NCI-H1436 (cell line): Measurements from ENCODE around the gene OSER1.
A peak's percentile ranks its signal among the peaks of the same experiment; 100 is the strongest.

Experiments
- DNase-seq: peaks from one replicate; lab custom pipeline; 2025; lab: John Stamatoyannopoulos, UW

Gene OSER1

DNA sequence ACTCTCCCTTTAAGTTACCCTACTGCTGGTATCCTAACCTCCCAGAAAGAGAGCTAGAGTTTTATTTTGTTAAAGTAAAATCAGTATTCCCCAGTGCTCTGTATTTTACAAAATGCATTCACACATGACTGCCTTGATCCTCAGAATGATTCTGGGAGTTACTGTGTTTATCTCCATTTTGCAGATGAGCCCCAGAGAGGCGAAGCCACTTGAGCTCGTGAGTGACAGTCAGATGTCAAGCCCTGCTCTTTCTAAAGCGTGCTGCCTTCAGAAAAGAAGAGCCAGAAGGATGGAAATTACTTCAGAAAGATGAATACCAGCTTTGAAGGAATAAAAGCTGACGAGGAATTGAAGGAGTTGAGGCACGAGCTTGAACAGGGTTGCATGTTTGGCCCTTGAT, 14.1 kb upstream of the OSER1 start:
- no peak for DNase-seq

DNA sequence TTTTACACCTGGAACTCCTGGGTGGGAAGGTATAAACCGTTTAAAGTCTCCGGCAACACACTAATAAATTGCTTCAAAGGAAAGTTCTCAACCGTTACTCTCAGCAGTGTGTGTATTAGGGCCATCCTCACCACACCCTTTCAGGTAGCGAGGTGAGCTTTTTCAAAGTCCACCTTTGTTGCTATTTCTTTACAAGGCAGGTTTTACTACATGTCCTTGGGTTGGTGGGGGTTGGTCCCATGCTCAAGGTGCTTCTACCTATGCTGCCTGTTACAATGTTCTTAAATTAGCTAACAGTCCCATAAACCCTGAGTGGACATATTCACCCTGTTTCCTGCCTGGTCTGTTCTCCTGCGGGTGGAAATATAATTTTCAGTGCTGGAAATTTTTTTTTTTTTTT, 13.2 kb upstream of the OSER1 start:
- no peak for DNase-seq

DNA sequence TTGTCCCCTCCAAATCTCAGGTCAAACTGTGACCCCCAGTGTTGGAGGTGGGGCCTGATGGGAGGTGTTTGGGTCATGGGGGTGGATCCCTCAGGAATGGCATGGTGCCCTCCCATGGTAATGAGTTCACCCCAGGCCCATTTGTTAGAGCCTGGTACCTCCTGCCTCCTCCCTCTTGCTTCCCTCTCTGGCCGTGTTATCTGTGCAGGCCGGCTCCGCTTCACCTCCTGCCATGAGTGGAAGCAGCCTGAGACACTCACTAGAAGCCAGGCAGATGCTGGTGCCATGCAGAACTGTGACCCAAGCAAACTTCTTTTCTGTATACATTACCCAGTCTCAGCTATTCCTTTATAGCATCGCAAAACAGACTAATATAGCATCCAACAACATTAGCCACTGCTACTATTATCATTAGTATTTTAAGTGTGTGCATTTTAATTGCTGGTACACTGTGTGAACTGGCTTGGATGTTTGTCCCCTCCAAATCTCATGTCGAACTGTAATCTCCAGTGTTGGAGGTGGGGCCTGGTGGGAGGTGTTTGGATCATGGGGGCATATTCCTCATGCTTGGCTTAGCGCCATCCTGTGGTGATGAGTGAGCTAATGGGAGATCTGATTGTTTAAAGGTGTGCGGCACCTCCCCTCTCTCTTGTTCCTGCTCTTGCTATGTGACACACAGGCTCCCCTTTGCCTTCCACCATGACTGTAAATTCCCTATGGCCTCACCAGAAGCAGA, 12.2 kb upstream of the OSER1 start:
- no peak for DNase-seq

DNA sequence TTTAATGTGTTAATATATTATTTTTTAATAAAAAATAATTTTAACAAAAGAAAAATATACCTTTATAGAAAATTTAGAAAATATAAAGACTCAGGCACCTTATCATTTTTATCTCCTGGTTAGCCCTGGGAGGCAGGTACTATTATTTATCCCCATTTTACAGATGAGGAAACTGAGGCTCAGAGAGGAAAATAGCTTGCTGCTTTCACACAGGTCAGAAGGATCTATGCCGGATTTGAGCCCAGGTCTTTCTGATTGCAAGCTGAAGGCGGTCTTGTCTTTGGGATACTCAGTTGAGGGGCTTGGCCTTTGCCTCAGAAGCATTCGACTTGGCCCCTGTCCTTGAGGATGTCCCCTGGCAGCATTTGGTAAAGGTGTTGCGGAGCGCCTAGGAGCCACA, 11.5 kb upstream of the OSER1 start:
- no peak for DNase-seq

DNA sequence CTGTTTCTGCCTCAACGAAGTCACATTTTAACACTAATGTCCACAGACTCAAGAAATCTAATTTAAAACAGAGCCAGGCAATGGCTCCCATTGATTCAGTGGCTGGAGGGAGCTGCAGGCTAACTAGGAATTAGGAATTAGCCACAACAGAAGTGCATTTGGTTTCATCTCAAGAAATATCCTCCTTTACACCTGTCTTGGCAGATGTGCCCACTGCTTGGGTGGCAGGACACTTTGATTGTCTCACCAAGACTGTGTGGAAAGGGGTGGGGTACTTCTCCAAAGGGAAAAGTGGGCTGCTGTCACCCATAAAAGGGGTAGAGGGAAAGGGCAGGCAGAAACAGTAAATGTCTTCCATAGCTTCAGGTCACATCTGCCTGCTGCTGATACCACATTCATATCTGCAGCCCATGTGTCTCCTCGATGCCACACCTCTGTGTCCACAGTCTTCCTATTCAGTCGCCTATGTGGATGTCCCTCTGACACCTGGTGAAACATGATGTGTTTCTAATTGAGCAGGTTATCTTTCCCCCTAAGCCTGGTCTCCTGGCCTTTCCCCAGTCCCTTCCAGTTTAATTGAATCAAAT, 10.9 kb upstream of the OSER1 start:
- DNase-seq = no peak

DNA sequence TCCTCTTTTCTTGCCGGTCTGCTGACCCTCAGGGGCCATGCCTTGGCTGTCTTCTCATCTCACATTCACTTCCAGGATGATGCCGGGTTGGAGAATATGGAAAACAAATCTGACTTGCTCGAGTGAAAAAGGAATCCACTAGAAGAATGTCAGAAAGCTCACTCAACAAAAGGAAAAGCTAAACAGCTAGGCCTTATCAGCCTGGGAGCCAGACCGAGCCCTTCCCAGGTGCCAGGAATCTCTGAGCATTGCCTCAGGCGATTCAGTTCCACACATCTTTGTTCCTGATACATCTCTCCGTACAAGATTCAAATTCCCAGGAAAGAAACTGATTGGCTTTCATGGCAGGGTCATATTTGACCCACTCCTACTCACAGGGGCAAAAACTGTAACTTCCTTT, 9.2 kb upstream of the OSER1 start:
- DNase-seq = no peak

DNA sequence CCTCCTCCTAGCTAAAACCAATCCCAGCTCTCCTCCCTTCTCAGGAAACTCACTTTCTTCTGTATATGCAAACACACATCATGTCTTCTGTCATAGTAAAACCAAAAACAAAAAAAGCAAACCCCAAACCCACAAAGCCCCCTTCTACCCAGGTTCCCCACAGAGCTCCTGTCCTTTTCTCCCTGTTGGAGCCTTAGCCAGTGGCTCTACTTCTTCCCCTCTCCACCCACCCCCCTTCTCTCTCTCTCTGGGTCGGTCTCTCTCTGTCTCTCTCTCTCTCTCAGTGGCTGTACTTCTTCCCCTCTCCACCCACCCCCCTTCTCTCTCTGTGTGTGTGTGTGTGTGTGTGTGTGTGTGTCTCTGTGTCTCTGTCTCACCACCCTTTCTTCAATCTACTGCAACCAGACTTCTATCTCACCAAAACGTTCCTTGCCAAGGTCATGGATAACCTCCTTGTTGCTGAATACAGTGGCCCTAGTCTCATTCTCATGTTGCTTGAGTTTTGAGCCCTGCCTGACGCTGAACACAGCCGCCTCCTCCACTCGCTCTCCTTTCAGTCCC, 8.7 kb upstream of the OSER1 start:
- DNase-seq = no peak

DNA sequence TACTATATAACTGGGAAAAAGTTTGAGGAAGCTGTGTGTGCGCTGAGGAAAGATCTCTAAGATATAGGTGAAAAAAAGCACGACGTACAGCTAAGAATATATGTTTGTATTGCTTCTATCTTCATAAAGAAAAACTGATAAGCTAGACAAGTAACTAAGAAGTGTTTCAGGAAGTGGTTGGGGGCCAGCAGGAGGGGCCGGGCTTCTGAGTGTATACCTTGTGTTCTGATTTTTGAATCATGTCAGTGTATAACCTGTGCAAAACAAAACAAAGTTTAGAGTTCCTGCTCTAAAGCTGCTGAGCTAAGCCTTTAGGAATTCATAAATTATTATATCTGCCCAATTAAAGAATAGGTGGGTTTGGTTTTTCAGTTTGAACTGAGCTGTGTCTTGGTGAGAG, 7.9 kb upstream of the OSER1 start:
- DNase-seq = no peak

DNA sequence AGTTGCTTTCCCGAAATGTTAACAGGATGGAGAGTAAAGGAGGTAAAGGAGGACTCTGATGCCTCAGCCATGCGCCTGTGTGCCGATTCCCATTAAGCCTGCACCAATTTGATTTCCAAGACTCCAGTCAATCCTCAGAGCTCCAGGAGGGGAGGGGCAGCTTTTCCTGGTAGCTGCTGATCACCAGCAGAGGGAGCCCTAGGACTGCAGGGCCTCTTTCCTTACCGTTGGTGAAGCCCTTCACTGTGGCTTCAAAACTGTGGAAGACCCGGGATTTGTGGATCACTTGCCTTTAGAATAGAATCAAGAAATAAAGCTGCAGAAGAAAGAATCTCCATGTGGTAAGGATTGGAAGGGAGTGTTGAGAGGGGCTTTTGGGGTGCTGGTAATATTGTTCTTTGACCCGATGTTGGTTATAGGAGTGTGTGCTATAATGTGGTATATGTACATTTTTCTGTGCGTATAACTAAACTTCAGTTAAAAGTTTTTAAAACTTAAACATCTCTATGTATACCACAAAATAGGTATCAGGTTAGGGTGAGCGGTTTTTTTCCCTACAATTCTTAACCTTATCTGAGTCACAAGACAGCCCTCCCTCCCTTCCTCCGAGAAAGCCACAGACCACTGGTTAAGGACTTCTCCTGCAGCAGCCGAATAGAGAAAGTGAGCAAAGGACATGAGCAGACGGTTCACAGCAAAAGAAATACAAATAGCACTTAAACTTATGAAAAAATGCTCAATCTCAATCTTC, 6.9 kb upstream of the OSER1 start:
- peak; percentile 54 for DNase-seq

DNA sequence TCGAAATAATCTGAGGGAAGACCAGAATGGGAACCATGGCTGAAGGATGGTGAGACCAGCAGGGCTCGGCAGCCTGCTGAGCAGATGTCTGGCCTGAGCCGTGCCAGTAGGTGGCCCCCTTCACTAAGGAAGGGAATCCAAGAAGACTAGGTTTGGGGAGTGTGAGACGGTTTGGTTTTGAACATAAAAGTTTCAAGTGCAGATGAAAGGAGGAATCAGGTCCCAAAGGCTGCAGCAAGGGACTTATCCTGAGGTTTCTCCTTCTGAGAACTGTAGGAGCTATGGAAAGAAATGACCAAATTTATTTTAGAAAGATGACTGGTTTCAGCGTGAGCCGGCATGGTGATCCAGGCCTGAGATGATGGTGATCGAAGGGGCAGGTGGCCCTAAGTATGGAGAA, 4.6 kb upstream of the OSER1 start:
- DNase-seq = peak; percentile 34

DNA sequence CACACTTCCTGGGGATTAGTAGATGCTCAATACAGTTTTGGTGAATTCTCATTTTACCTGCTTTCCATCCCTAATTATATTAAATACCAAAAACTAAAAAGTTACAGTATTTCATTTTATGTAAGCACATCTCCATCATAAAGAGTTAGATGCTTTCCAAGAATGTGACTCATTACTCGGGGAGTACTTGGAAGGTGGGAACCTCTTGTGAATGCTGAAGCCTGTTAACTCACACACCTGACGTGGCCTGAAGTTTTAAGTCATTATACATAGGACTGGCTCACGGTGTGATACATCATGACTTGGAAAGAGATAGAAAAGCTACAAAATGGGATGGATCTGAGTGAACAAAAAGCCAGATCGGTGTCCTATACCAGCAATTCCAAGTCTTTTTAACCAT, 2.2 kb upstream of the OSER1 start:
- no peak for DNase-seq

DNA sequence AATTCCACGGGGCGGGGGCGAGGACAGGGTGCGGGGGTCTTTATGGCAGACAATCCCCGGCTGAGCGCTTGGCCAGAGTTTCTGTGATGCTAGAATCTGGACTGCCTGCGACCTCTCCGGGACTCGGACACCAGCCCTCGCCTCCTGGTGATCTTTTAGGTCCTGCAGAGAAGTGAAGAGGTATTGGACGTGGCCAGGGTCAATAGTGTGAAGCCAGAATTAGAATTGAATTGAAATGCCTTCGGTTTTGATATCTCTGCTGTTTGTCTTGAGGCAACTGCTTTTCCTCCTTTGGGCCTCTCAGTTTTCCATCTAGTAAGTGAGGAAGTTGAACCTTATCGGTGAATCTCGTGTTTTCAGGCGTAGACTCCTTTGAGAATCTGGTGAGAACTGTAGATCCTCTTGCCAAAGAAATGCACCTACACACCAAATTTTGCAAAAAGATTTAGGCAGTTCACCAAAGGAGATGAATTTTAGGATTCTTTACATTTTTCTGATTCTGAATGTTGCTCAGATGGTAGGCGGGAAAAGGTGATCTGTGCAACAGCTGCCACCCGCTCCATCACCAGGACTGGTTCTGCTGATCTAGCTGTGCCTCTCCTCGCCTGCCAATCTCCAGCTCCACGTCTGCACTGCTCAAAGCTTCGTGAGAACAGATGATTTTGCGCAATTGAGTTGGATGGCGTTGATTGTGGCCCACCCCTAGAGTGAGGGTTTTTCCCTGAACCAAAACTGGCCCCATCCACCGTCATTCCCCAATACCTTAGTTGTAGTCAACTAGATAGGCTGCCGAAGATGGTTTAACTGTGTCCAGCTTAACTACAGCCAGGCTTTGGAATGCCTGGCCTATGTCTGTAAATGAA, 837 bp upstream of the OSER1 start:
- DNase-seq = no peak

DNA sequence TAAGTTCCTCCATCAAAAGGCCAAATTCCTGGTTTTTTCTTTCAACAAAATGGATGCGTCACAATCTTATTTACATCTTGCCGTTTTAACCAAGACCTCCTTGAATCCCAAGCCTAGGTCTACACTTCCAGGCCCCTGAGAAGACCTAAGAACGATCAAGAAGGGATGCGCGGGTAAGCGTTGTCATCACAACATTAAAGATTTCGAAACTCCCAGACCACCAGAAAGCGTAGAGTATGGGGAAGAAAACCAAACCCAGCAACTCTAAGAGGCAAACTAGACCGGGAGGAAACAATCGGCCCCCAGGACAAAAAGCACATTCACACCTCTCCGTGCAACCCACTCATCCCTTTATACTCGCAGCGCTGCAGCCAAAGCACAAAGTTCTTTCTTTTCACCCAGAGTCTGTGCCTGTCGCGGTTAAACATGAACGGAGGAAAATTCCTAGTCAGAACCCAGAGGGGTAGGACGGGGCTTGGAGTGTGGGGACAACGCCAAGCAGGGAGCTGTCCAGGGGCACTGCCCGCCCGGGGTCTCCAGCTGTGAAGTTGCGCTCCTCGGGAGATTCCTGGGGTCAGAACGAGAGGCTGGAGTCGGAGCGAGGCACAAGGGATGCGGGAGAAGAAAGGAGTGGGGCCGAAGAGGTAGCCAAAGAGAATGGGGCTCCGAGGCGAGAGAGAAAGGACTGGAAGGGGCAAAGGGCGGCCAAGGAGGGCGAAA, 725 bp downstream of the OSER1 start:
- no peak for DNase-seq

DNA sequence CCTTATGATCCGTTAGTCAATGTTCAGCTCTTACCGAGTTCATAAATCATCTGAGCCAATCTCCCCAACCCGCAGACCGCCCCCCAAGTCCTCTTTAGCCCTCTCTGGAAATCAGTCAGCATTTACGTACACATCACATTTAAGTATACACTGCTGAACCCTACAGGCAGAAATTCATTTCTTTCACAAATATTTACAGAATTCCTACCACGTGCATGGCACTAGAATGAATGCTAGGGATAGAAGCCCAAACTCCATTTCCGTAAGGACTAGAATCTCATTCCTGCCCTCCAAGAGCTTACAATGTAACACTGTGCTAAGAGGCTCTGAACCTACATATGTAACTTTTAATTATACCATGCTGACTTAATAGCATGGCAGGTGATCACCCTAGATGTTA, 1.8 kb downstream of the OSER1 start:
- DNase-seq = no peak

DNA sequence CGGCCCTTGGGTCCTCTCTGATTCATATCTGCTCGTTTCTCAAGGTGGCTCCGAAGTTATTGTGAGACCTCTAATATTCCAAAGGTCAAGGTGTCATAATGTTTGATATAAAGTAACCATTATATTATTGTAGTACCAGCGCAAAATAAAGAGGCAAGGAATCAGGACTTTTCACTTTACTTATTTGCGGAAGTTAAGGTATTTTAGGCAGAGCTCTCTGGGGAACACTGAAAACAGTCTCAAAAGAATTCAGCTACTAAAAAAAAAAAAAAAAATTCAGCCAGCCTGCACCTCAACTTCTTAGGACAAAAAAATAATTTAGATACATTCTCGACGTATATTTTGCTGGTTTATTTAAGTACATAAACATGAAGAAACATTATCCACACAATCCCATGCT, 2.4 kb downstream of the OSER1 start:
- DNase-seq = no peak

DNA sequence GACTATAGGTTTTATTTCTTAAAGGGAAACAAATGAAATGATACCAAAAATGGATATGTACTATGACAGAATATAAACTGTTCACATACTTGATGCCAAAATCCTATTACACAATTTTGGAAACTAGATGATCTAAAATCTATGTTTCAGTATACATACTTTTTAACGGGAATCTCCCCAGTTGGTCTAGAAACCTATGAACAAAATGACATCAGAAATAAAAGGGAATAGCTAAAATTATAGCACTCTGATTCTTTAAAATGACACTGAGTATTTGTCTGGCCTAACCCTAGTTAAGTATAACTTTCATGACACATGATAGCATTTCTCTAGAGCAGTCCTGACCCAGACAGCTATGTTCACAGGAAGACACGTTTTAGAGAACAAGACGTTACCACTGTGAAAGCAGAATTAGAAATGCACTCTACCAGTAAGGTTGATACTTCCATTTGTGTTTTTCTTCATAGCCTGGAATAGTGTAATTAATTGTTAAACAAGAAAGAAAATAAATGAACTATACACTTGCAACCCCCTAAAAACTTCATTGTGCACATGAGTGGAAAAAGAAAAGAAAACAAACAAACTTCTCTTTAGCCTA, 3.3 kb downstream of the OSER1 start:
- DNase-seq = no peak

DNA sequence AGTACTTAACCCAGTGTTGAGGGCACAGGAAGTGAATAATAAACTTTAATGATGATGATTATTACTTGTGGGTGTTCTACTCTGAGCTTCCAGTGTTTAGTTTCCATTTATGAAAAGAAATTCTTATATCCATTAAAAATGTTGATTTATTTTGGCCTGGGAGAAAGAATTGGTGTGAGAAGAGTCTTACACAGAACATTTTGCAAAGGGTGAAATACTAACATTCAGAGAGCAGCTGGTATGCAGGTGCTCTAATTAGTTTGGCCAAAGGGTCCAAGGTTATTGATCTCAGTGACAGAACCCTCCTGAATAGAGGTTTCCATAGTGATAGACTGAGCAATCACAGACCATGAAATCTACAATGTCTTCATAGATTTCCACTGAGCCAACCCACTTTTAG, 4.4 kb downstream of the OSER1 start:
- no peak for DNase-seq

DNA sequence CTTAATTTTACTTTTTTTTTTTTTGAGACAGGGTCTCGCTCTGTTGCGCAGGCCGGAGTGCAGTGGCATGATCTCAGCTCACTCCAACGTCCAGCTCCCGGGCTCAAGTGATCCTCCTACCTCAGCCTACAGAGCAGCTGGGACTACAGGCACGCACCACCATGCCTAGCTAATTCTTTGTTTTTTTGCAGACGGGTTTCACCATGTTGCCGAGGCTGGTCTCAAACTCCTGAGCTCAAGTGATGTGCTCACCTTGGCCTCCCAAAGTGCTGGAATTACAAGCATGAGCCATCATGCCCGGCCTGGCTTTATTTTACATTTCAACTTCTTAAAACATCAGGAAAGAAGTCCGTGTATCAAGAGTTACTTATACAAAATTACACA, 5.7 kb downstream of the OSER1 start:
- no peak for DNase-seq

DNA sequence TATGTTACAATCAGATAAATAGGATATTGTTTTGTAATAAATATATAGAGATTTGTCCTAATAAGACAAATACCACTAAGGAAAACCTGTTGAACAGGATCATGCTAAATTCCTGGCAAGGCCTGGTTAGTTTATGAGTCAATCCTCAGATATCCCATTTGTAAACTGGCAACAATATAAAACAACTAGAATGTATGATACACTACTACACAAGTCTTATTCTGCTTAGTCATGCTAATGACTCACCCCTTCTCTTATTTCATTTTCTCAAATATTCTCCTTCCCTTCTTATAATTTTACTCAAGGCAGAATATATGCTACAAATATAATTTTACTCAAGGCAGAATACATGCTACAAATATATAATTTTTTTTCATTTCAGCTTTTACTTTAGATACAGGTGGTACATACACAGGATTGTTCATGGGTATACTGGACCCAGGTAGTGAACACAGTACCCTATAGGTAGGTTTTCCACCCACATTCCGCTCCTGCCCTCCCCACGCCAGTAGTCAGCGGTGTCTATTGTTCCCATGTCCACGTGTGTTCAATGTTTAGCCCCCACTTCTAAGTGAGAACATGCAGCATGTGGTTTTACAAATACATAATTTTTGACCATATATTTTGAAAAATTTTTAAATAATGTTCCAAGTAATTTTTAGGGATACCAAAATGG, 6.3 kb downstream of the OSER1 start:
- DNase-seq = no peak

DNA sequence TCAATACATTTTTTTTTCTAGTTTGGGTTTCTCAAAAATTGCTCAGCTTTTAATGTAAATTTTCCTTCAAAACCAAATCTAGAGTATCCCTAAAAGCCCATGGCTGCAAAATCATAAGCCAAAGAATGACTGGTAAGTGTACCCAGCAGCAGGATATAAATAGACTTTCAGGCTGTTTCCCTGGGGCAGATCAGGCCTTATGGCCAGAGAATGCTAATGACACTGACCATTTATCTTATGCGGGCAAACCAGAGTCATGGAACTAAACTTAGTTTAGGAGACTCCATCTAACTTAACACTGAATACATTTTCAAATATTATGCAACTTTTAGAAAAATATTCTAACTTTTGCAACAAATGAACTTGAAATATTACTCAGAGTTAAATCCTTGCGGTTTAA, 7.4 kb downstream of the OSER1 start:
- DNase-seq = no peak

DNA sequence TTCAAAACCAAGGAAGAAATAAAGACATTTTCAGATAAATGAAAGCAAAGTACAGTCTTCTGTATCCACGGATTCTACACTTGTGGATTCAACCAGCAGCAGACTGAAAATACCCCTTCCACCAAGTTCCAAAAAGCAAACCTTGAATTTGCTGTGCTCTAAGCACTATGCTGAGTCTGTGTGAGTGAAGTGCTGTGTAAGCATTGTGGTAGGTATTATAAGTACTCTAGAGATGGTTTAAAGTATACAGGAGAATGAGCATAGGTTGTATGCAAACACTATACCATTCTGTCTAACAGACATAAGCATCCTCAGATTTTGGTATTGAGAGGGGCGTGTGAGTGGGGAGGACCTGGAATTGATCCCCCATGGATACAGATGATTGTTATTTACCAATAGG, 9.6 kb downstream of the OSER1 start:
- no peak for DNase-seq
